Upper lobe of right lung (tissue), 1 donor: ENCODE data around the gene NUAK1. TPM values are rescaled to one million over a fixed set of nuclear protein-coding genes. Genes with fewer than 3 reads are reported as not detected.
A peak's percentile ranks its signal among the peaks of the same experiment; 100 is the strongest.

ENCODE experiments used
- ATAC-seq: fragments of 200-7000 bp; cut with Tn5 transposase; one replicate; pipeline ENCODE4 v1.9.1; 2020; ENCODE audit warnings: mild to moderate bottlenecking, moderate library complexity
- DNase-seq: peaks from one replicate; pipeline ENCODE4 v3.0.0-alpha.2; 2020
- H3K27ac ChIP-seq: fragments of 200-600 bp; one replicate; pipeline ENCODE4 v1.8.0; 2022
- H3K27me3 ChIP-seq: fragments of 200-600 bp; one replicate; pipeline ENCODE4 v1.8.0; 2022; ENCODE audit warnings: mild to moderate bottlenecking
- H3K36me3 ChIP-seq: fragments of 200-600 bp; one replicate; pipeline ENCODE4 v1.8.0; 2022
- H3K4me1 ChIP-seq: fragments of 200-600 bp; one replicate; pipeline ENCODE4 v1.8.0; 2022
- H3K4me3 ChIP-seq: fragments of 200-600 bp; one replicate; pipeline ENCODE4 v1.8.0; 2022; ENCODE audit warnings: mild to moderate bottlenecking
- H3K9me3 ChIP-seq: fragments of 200-600 bp; one replicate; pipeline ENCODE4 v1.8.0; 2022
- CTCF ChIP-seq: fragments of 200-600 bp; IDR thresholded peaks from one replicate; pipeline ENCODE4 v1.8.0; 2022; ENCODE audit warnings: antibody characterized with exemption
- intact Hi-C: fragments of 100-400 bp; cut with DNase I; formaldehyde crosslinking; loops from one replicate; pipeline ENCODE4 v1.11.0; 2022
- total RNA-seq: library from RNA; stranded (reverse); fragmentation: NEBNext Ultra II Directional; extraction: Animal tissue kit (Norgen Biotek cat#: 25700); gene quantifications from one replicate; pipeline ENCODE4 v1.2.1, GENCODE V29; 2021
- donor health status: DM: no; HTN: yes; CAD: no; lungs with severe emphysema.

The NUAK1 gene
- total RNA-seq, 1 donor from 2014 or later, result 40.8 TPM

- peaks cover 12% of the 10 kb centered on the region for H3K27me3 ChIP-seq
- no peak overlapping the region for H3K4me3 ChIP-seq
- H3K27ac ChIP-seq, result no peak overlapping the region
- H3K9me3 ChIP-seq, result no peaks in the 10 kb centered on the region
- H3K36me3 ChIP-seq, result no peaks in the 10 kb centered on the region
- H3K4me1 ChIP-seq, result peaks cover 7% of the 10 kb centered on the region
- no peak for DNase-seq
- intact Hi-C loops, result no loop called here
- ATAC-seq, result no peak
- TF ChIP-seq CTCF, result no peak
These were observed 2.2 kb upstream of the NUAK1 start for GRCh38 chr12:106141003-106141402.

GRCh38 chr12:106140223-106140986 is 1.7 kb upstream of the NUAK1 start:
- peak overlapping the region; percentile 66 for H3K4me3 ChIP-seq
- H3K27me3 ChIP-seq, result peaks cover 12% of the 10 kb centered on the region
- intact Hi-C loops, result no loop called here
- no peak for DNase-seq
- ATAC-seq, result no peak
- H3K4me1 ChIP-seq, result peaks cover 8% of the 10 kb centered on the region
- no peak for TF ChIP-seq CTCF
- no peaks in the 10 kb centered on the region for H3K9me3 ChIP-seq
- H3K27ac ChIP-seq, result peak overlapping the region; percentile 83
- no peaks in the 10 kb centered on the region for H3K36me3 ChIP-seq

GRCh38 chr12:106139422-106140171 is 843 bp upstream of the NUAK1 start:
- DNase-seq (peak; percentile 89), ATAC-seq (peak; percentile 79)
- H3K27me3 ChIP-seq, result peaks cover 12% of the 10 kb centered on the region
- peaks cover 8% of the 10 kb centered on the region for H3K4me1 ChIP-seq
- H3K4me3 ChIP-seq, result peak overlapping the region; percentile 66
- no peaks in the 10 kb centered on the region for H3K36me3 ChIP-seq
- intact Hi-C loops, result loop anchor here (10.0 kb wide), 1 partner anchor 715 kb away; no protein-coding TSS in a partner anchor
- H3K9me3 ChIP-seq, result no peaks in the 10 kb centered on the region
- H3K27ac ChIP-seq, result peak overlapping the region; percentile 83
- TF ChIP-seq CTCF, result no peak

GRCh38 chr12:106138357-106138632 is 459 bp downstream of the NUAK1 start:
- Histone ChIP-seq H3K4me1 (peaks cover 17% of the 10 kb centered on the region), H3K36me3 (no peaks in the 10 kb centered on the region), H3K27me3 (peaks cover 12% of the 10 kb centered on the region), H3K9me3 (no peaks in the 10 kb centered on the region), H3K4me3 (peak overlapping the region; percentile 66), H3K27ac (peak overlapping the region; percentile 83)
- no peak for DNase-seq
- no peak for ATAC-seq
- TF ChIP-seq CTCF, result no peak
- intact Hi-C loops, result loop anchor here (10.0 kb wide), 1 partner anchor 713 kb away; no protein-coding TSS in a partner anchor

- Histone ChIP-seq H3K4me1 (peaks cover 22% of the 10 kb centered on the region), H3K9me3 (no peaks in the 10 kb centered on the region), H3K27me3 (peaks cover 12% of the 10 kb centered on the region), H3K27ac (peak overlapping the region; percentile 83), H3K36me3 (no peaks in the 10 kb centered on the region), H3K4me3 (peak overlapping the region; percentile 66)
- DNase-seq (no peak), ATAC-seq (no peak)
- intact Hi-C loops, result loop anchor here (10.0 kb wide), 1 partner anchor 713 kb away; no protein-coding TSS in a partner anchor
- no peak for TF ChIP-seq CTCF
These were observed 1.0 kb downstream of the NUAK1 start for GRCh38 chr12:106137530-106138356.
